Measurements from ENCODE around the gene C1QC.

Gene C1QC

DNA sequence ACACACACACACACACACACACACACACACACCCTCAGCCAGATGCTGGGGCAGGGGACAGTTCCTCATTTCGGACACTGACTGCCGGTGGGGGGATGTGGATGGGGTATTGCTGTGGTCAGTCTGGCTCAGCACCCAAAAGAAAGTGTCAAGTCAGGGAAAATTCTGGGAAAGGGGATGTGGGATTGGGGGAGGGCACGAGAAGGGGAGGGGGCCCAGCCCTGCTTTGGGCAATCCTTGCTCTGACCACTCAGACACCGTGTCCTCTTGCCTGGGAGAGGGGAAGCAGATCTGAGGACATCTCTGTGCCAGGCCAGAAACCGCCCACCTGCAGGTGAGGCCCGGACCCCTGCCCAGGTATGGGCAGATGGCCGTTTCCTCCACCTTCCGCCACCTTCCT, at the start of gene C1QC:
C1QC (plus strand) TSS at position 253 of the 400 bp plus-strand sequence. CDS start 391 bp downstream, outside the sequence.
- no peak for DNase-seq

GRCh38 chr1:22594396-22594795, 49.0 kb upstream of the C1QC start:
- DNase-seq: no peak

- no peak for DNase-seq
Observed at GRCh38 chr1:22595108-22595507, 48.3 kb upstream of the C1QC start.

GRCh38 chr1:22597301-22597965, 46.0 kb upstream of the C1QC start:
- no peak for DNase-seq

DNA sequence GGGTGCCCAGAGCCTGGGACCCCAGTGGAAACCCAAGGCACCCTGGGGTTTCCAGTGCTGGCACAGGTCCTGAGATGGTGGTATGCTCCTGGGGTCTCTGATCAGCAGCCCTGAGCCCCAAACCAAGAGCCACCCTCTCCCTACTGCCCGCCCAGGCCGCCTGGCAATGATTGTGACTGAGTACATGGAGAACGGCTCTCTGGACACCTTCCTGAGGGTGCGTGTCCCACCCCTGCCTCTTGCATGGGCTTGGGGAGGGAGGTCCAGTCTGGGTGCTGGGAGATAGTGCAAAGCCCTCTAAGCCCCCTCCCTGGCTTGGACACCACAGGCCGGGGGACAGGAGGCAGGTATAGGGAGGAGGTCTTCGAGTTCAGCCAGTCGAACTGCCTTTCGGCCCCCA, 45.4 kb upstream of the C1QC start:
- no peak for DNase-seq

DNA sequence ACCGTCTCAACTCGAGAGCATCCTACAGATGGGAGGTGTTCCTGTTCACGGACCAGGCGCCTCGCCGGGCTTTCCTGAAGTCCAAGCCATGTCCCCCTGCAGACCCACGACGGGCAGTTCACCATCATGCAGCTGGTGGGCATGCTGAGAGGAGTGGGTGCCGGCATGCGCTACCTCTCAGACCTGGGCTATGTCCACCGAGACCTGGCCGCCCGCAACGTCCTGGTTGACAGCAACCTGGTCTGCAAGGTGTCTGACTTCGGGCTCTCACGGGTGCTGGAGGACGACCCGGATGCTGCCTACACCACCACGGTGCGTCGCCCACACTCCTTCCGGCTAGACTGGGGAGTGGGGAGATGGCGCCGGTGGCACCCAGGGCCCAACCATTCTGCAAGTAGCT, 44.7 kb upstream of the C1QC start:
- no peak for DNase-seq

- DNase-seq: no peak
Observed at GRCh38 chr1:22600071-22600816, 43.2 kb upstream of the C1QC start.

- no peak for DNase-seq
Observed at GRCh38 chr1:22600817-22601605, 42.4 kb upstream of the C1QC start.

DNA sequence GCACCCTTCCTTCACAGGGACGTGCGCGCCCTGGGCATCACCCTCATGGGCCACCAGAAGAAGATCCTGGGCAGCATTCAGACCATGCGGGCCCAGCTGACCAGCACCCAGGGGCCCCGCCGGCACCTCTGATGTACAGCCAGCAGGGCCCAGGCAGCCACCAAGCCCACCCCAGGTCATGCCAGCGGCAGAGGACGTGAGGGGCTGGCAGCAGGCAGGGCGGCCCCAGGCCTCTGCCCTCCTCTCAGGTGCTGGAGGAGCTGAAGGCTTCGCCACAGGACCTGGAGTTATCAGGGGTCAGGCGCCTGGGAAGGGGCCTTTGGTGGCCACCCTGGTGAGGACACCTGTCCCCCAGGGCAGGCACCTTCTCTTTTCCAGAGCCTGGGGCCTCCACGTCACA, 41.8 kb upstream of the C1QC start:
- DNase-seq: no peak

- DNase-seq: no peak
Observed at GRCh38 chr1:22602060-22602740, 41.2 kb upstream of the C1QC start.

GRCh38 chr1:22606161-22606560, 37.3 kb upstream of the C1QC start:
- DNase-seq: no peak

- DNase-seq: no peak
Observed at GRCh38 chr1:22607154-22607553, 36.3 kb upstream of the C1QC start.

DNA sequence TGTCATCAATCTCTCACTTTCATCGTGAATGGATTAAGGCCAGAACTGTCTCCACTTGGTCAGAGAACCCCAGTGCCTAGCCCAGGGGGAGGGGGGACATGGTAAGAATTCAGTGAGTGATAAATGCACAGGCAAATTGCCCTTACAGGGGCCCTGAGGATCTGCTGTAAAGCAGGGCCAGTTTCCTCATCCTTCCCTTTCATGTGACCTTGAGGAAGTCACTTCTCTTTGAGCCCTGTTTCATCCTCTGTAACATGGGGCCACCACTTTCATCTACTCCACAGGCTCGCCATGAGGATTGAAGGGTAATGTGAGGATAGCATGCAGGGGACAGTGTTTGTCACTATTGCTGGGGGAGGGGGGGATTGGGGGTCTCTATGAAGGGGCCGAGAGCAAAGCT, 35.1 kb upstream of the C1QC start:
- no peak for DNase-seq

GRCh38 chr1:22609291-22609690, 34.1 kb upstream of the C1QC start:
- DNase-seq: no peak

- no peak for DNase-seq
Observed at GRCh38 chr1:22611530-22611947, 31.9 kb upstream of the C1QC start.

DNA sequence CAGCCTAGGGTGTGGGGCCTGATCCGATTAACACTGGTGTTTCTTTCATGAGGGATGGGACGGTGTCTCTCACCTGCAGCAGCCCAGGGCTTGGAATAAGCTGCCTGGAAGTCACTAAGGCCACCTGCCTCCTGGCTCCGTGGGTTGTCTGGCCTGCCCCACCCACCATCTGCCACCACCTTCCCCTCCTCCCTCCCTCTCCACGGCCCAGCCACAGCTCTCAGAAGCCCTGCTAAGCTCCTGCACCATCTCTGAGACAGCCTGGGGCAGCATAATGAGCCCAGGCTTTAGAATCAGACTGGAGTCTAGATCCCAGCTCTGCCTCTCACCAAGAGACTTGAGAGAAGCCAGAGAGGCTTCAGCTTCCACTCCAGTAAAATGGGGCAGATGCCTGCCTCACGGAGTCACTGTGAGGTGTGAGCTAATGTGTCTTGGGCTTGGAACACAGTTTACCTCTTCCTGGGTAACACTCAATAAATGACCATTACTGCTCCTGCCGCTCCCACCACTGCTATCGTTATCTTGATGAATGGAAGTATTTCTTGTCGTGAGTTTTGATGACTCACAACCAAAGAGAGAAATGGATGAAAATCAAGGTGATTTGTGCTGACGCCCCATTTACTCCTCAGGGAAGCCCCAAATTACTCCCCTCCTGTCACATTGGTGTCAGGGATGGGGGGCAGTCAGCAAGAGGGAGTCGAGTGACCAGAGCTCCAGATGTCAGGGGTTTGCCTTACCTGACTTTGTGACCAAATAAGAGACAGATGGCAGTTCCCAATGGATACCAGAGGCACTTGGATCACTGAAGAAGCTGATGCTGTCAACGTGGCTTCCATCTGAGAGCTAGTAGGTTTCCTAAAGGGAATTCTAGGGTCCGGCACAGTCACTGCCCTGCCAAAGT, 30.5 kb upstream of the C1QC start:
- DNase-seq: no peak

- no peak for DNase-seq
Observed at GRCh38 chr1:22613572-22613918, 29.9 kb upstream of the C1QC start.

GRCh38 chr1:22613951-22614350, 29.5 kb upstream of the C1QC start:
- no peak for DNase-seq

DNA sequence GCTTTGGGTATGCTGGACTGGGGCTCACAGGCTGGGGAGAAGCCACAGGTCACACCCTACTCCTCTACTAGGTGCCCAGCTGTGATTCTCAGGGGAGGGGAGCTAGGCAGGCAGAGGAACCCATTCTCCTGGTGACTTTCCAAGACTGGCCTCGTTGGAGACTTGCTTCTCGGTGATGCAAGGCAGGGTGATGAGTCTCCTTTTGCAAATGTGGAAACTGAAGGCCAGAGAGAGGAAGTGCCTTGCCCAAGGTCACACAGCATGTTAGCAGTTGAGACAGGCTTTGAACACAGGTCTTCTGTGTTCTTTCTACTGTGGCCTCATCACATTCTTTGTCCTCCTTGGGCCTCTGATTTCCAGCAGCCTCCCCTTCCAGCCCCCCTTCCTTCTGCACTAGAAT, 27.5 kb upstream of the C1QC start:
- no peak for DNase-seq

DNA sequence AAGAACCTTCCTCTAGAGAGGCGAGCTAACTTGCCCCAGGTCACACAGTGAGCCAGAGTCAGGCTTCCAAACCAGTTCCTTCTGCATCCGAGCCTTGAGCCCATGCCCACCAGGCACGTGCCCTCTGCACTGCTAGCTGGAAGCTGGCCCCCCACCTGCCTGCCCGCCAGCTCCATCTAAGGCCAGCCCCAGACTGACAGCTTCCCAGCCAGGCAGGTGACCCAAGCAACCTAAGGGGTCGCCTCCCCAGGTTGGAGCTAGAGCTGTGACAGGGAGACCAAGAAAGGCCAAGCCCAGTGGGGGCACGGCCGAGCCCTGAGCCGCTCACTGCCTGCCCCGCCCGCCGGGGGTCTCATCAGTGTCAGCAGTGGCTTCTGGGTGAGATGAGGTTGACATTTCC, 26.9 kb upstream of the C1QC start:
- DNase-seq: no peak

DNA sequence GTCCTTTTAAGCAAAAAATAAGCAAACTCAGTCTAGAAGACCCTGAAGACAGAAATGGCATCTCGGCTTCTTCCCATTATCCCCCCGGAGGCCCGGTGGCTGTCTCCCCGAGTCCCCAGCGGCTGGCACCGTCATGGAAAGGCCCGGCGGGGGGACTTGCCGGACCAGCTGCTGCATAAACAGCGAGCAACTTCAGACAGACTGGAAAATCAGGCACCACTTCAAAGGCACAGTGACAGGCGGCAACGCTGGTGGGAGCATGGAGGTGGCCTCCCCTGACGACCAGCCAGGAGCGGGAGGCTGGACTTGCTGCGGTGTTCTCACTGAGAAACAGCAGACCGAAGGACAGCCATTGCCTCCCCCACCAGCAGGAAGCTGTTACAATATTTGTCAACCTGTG, 25.4 kb upstream of the C1QC start:
- DNase-seq: no peak

DNA sequence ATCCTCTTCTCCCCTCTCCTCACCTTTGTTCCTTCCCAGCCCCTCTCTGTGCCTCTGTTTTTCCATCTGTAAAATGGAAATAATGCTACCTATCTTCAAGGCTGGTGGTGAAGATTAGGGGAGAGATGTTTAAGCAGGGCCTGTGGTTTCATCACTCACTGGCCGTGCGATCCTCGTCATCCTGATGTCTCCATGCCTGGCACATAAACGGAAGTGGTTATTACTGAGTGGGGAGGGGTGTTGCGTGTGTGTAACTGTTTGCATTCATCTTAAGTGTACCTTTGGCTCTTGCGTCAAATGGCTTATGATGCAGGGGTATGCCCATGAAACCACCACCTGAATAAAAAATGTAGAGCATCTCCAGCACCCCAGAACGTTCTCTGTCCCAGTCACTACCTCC, 24.2 kb upstream of the C1QC start:
- DNase-seq: no peak
